Tibial nerve (tissue), 4 donors: Measurements from ENCODE around the gene TMEM63B. TPM values are rescaled to one million over a fixed set of nuclear protein-coding genes. Genes with fewer than 3 reads are reported as not detected.

Experiments used
- DNase-seq, 2 donors: peaks; one replicate each; pipeline ENCODE4 v3.0.0-alpha.2; 2019; ENCODE audit warnings: low spot score in 2 of 2
- H3K27ac ChIP-seq, 4 donors: fragments of 200-600 bp; sonication (generic) in 3 of 4; one replicate each; pipeline ENCODE4 v1.5.1; 2017 to 2019; ENCODE audit warnings: mild to moderate bottlenecking in 1 of 4
- H3K27me3 ChIP-seq, 2 donors: fragments of 200-600 bp; sonication (generic) in 1 of 2; one replicate each; pipeline versions ENCODE4 v1.5.1 to v1.6.0; 2017 to 2019
- H3K36me3 ChIP-seq, 3 donors: fragments of 200-600 bp; sonication (generic); one replicate each; pipeline ENCODE4 v1.5.1; 2018 to 2019
- H3K4me1 ChIP-seq, 4 donors: fragments of 200-600 bp; sonication (generic) in 3 of 4; one replicate each; pipeline ENCODE4 v1.5.1; 2017 to 2019
- H3K4me3 ChIP-seq, 4 donors: fragments of 200-600 bp; sonication (generic) in 3 of 4; one replicate each; pipeline ENCODE4 v1.5.1; 2017 to 2019; ENCODE audit warnings: mild to moderate bottlenecking in 1 of 4, moderate library complexity in 1 of 4
- H3K9me3 ChIP-seq, 4 donors: fragments of 200-600 bp; sonication (generic) in 3 of 4; one replicate each; pipeline ENCODE4 v1.5.1; 2017 to 2019
- CTCF ChIP-seq, 5 experiments: fragments of 200-600 bp in 3 of 5; fragments of 450-650 bp in 2 of 5; sonication (generic) in 3 of 5; IDR thresholded peaks; one replicate each; pipeline ENCODE4 v1.5.1; 2016 to 2019; ENCODE audit warnings: antibody characterized with exemption in 5 of 5, mild to moderate bottlenecking in 3 of 5, moderate library complexity in 2 of 5
- EP300 ChIP-seq, 2 donors: sonication (generic); formaldehyde crosslinking; IDR thresholded peaks; one replicate each; pipeline ENCODE4 v1.6.1; 2017; ENCODE audit warnings: antibody characterized with exemption in 2 of 2, mild to moderate bottlenecking in 1 of 2
- POLR2A ChIP-seq, 2 donors: fragments of 450-650 bp; IDR thresholded peaks; one replicate each; pipeline ENCODE4 v1.6.1; 2017; ENCODE audit warnings: antibody characterized with exemption in 2 of 2, mild to moderate bottlenecking in 2 of 2, moderate library complexity in 2 of 2
- WGBS, 2 donors: methylation state at CpG; one replicate each; pipeline ENCODE4 v1.1.5; 2018; 5-methylcytosine and 5-hydroxymethylcytosine counted together
- total RNA-seq, 4 donors: library from RNA; depleted of rRNA; stranded (reverse); fragments of >200 nt; gene quantifications; one replicate each; pipeline ENCODE4 v1.1.0, GENCODE V29; 2016

Gene TMEM63B
- total RNA-seq, 4 donors from 2014 or later = 18.6 to 34.5 (median 27.6) TPM

- WGBS, 2 donors = 73 to 81% methylated on average over 3 of the region's 3 CpGs
- no peak for DNase-seq
- Histone ChIP-seq H3K27ac (no peak overlapping the region), H3K4me3 (no peak overlapping the region), H3K27me3 (no peaks in the 10 kb centered on the region), H3K9me3 (no peaks in the 10 kb centered on the region), H3K4me1 (peaks cover 0 to 6% (median 0%) of the 10 kb centered on the region in 4 donors), H3K36me3 (peaks cover 0 to 82% (median 0%) of the 10 kb centered on the region in 3 donors)
- TF ChIP-seq CTCF (IDR thresholded peaks at IDR 0.05) = no peak
- no peak for TF ChIP-seq POLR2A (IDR thresholded peaks at IDR 0.05)
- TF ChIP-seq EP300 (IDR thresholded peaks at IDR 0.05) = no peak
These were observed 23.1 kb downstream of the TMEM63B start for GRCh38 chr6:44150317-44150917.

- H3K4me3 ChIP-seq = no peak overlapping the region
- no peaks in the 10 kb centered on the region for H3K9me3 ChIP-seq
- peaks cover 0 to 6% (median 0%) of the 10 kb centered on the region in 4 donors for H3K4me1 ChIP-seq
- peaks cover 0 to 77% (median 0%) of the 10 kb centered on the region in 3 donors for H3K36me3 ChIP-seq
- 26 to 58% methylated on average over 12 to 23 of the region's 31 CpGs for WGBS, 2 donors
- H3K27me3 ChIP-seq = no peaks in the 10 kb centered on the region
- TF ChIP-seq CTCF (IDR thresholded peaks at IDR 0.05) = peak; percentile 95 to 99 (median 99)
- no peak for TF ChIP-seq EP300 (IDR thresholded peaks at IDR 0.05)
- H3K27ac ChIP-seq = no peak overlapping the region
- DNase-seq = peak; percentile 48 to 51
These were observed 24.2 kb downstream of the TMEM63B start for GRCh38 chr6:44151348-44152108.

- Histone ChIP-seq H3K4me3 (no peak overlapping the region), H3K9me3 (no peaks in the 10 kb centered on the region), H3K4me1 (peaks cover 0 to 6% (median 0%) of the 10 kb centered on the region in 4 donors), H3K36me3 (peaks cover 0 to 75% (median 0%) of the 10 kb centered on the region in 3 donors), H3K27me3 (no peaks in the 10 kb centered on the region), H3K27ac (no peak overlapping the region)
- WGBS, 2 donors = 48 to 52% methylated on average over 8 of the region's 8 CpGs
- DNase-seq = no peak
- TF ChIP-seq POLR2A (IDR thresholded peaks at IDR 0.05) = no peak
- no peak for TF ChIP-seq EP300 (IDR thresholded peaks at IDR 0.05)
- no peak for TF ChIP-seq CTCF (IDR thresholded peaks at IDR 0.05)
These were observed 24.7 kb downstream of the TMEM63B start for GRCh38 chr6:44152109-44152461.

GRCh38 chr6:44152533-44152932 is 25.2 kb downstream of the TMEM63B start:
- no peak overlapping the region for H3K4me3 ChIP-seq
- 91 to 95% methylated on average over 12 to 14 of the region's 19 CpGs for WGBS, 2 donors
- DNase-seq = no peak
- no peaks in the 10 kb centered on the region for H3K9me3 ChIP-seq
- H3K4me1 ChIP-seq = peaks cover 0 to 6% (median 0%) of the 10 kb centered on the region in 4 donors
- H3K27me3 ChIP-seq = no peaks in the 10 kb centered on the region
- H3K27ac ChIP-seq = no peak overlapping the region
- H3K36me3 ChIP-seq = peaks cover 0 to 70% (median 0%) of the 10 kb centered on the region in 3 donors
- TF ChIP-seq CTCF (IDR thresholded peaks at IDR 0.05) (no peak), POLR2A (IDR thresholded peaks at IDR 0.05) (no peak), EP300 (IDR thresholded peaks at IDR 0.05) (no peak)

GRCh38 chr6:44154067-44154466 is 26.7 kb downstream of the TMEM63B start:
- H3K9me3 ChIP-seq = no peaks in the 10 kb centered on the region
- H3K27ac ChIP-seq = no peak overlapping the region
- peaks cover 0 to 55% (median 0%) of the 10 kb centered on the region in 3 donors for H3K36me3 ChIP-seq
- TF ChIP-seq EP300 (IDR thresholded peaks at IDR 0.05) = no peak
- TF ChIP-seq CTCF (IDR thresholded peaks at IDR 0.05) = no peak
- no peak for TF ChIP-seq POLR2A (IDR thresholded peaks at IDR 0.05)
- H3K4me1 ChIP-seq = peaks cover 0 to 6% (median 0%) of the 10 kb centered on the region in 4 donors
- DNase-seq = no peak
- no peak overlapping the region for H3K4me3 ChIP-seq
- WGBS, 2 donors = 81 to 83% methylated on average over 11 to 12 of the region's 12 CpGs
- no peaks in the 10 kb centered on the region for H3K27me3 ChIP-seq
